LNCAP (cell line): Measurements from ENCODE around the gene RBM17.

ENCODE experiments used
- TF ChIP-seq, protein P1 (sequence below): fragments of 450-650 bp; IDR thresholded peaks from 2 replicates; pipeline ENCODE4 v1.5.1; 2017; ENCODE audit warnings: mild to moderate bottlenecking

The RBM17 gene

GRCh38 chr10:6053816-6054631 lies 34.8 kb upstream of the RBM17 start:
- TF ChIP-seq, protein P1, sequence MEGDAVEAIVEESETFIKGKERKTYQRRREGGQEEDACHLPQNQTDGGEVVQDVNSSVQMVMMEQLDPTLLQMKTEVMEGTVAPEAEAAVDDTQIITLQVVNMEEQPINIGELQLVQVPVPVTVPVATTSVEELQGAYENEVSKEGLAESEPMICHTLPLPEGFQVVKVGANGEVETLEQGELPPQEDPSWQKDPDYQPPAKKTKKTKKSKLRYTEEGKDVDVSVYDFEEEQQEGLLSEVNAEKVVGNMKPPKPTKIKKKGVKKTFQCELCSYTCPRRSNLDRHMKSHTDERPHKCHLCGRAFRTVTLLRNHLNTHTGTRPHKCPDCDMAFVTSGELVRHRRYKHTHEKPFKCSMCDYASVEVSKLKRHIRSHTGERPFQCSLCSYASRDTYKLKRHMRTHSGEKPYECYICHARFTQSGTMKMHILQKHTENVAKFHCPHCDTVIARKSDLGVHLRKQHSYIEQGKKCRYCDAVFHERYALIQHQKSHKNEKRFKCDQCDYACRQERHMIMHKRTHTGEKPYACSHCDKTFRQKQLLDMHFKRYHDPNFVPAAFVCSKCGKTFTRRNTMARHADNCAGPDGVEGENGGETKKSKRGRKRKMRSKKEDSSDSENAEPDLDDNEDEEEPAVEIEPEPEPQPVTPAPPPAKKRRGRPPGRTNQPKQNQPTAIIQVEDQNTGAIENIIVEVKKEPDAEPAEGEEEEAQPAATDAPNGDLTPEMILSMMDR: no peak

- TF ChIP-seq, protein P1: no peak
Observed at GRCh38 chr10:6054884-6055283, 34.0 kb upstream of the RBM17 start.

DNA sequence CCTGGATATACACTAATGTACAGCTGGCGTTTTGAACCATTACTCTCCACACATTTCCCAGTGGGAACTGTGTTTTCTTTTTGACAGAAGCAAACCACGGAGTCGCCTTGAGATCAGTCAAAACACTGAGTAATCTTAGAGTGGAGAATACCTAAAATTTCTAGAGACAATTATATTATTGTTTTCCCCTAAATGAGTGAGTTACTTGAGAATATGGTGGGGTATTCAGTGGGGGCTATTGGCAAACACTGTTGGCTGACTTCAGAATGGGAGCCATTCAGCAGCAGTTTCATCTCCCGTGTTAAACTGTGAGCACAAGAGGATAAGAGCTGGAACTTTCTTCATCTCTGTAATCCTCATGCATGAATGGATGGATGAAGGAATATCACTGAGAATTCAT lies 32.9 kb upstream of the RBM17 start:
- TF ChIP-seq, protein P1: no peak

DNA sequence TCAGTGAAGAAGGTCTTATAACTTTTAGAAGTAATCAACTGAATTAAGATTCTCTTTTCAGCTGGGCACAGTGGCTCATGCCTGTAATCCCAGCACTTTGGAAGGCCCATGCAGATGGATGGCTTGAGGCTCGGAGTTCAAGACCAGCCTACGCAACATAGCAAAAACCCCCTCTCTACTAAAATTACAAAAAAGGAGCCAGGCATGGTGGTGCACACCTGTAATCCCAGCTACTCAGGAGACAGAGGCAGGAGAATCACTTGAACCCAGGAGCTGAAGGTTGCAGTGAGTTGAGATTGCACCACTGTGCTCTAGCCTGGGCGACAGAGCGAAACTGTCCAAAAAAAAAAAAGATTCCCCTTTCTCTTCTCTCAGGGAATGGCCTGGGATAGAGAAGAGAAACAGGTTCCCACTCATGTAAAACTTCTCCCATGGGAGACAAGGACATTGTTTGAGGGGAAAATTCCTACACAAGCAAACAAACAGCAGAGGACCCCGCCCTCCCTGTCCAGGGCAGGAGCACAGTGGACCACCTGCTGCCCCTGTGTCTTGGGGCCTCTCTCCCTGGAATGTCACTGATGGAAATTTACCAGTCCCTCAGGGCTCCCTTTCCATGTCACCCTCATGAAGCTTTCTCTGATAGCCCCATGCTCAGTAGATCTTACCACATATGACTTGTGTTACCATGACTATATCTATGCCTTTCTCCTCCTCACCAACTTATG lies 32.3 kb upstream of the RBM17 start:
- TF ChIP-seq, protein P1: no peak

GRCh38 chr10:6058682-6059475 lies 30.0 kb upstream of the RBM17 start:
- TF ChIP-seq, protein P1: no peak

DNA sequence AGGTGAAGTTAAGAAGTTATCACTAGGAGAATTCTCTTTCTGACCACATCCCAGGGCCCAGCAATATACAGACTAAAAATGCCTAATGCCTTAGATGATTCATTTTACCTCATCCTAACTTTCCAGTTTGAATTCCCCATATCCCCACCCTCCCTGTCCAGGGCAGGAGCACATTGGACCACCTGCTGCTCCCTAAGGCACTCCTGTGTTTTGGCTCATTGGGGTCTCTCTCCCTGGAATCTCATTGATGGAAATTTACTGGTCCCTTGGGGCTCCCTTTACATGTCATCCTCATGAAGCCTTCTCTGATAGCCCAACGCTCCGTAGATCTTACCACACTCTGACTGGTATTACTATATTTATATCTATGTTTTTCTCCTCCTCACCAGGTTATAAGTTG lies 29.3 kb upstream of the RBM17 start:
- TF ChIP-seq, protein P1: no peak

- TF ChIP-seq, protein P1: no peak
Observed at GRCh38 chr10:6061056-6061455, 27.8 kb upstream of the RBM17 start.
